GM19240 (cell line): Measurements from ENCODE around the gene TMEM225B.
A peak's percentile ranks its signal among the peaks of the same experiment; 100 is the strongest.
"Not testable (repeated sequence)": the region's sequence is repeated elsewhere in the genome, so short reads cannot be mapped to it uniquely, and the experiment has no call there.

Source experiments
- DNase-seq: peaks from one replicate; pipeline ENCODE4 v3.0.0; 2011; ENCODE audit warnings: low spot score; ENCODE audit not compliant: insufficient read length

Gene TMEM225B

GRCh38 chr7:99597762-99598501 is at the start of gene TMEM225B:
TSS of gene TMEM225B (plus strand) at chr7:99598267. CDS start at chr7:99604389, 6,122 bp downstream.
- no peak for DNase-seq

- DNase-seq = not testable (repeated sequence)
These were observed 48.5 kb upstream of the TMEM225B start for GRCh38 chr7:99549545-99549944.

- DNase-seq = no peak
These were observed 46.7 kb upstream of the TMEM225B start for GRCh38 chr7:99551334-99551733.

GRCh38 chr7:99551767-99552463 is 46.2 kb upstream of the TMEM225B start, which contains the start of gene FAM200A:
TSS of gene FAM200A (minus strand) at chr7:99552114. CDS start at chr7:99548407, 3,707 bp downstream.
- DNase-seq = peak; percentile 89

GRCh38 chr7:99553039-99553438 is 45.0 kb upstream of the TMEM225B start:
- DNase-seq = no peak

- DNase-seq = no peak
These were observed 43.1 kb upstream of the TMEM225B start for GRCh38 chr7:99554939-99555338.

- no peak for DNase-seq
These were observed 40.9 kb upstream of the TMEM225B start for GRCh38 chr7:99557196-99557607.

GRCh38 chr7:99557940-99558305 is 40.1 kb upstream of the TMEM225B start:
- DNase-seq = no peak

GRCh38 chr7:99558306-99559174 is 39.5 kb upstream of the TMEM225B start, which contains the start of gene ZNF655:
TSS of gene ZNF655 (plus strand) at chr7:99558642. CDS start at chr7:99560560, 1,918 bp downstream.
- peak; percentile 85 for DNase-seq

GRCh38 chr7:99559175-99559915 is 38.7 kb upstream of the TMEM225B start:
- no peak for DNase-seq

GRCh38 chr7:99560834-99561736 is 37.0 kb upstream of the TMEM225B start:
- DNase-seq = no peak

GRCh38 chr7:99561737-99562051 is 36.4 kb upstream of the TMEM225B start:
- DNase-seq = no peak

- no peak for DNase-seq
These were observed 35.8 kb upstream of the TMEM225B start for GRCh38 chr7:99562114-99562784.

- DNase-seq = no peak
These were observed 35.2 kb upstream of the TMEM225B start for GRCh38 chr7:99562832-99563231.

GRCh38 chr7:99563650-99564049 is 34.4 kb upstream of the TMEM225B start:
- no peak for DNase-seq

- DNase-seq = not testable (repeated sequence)
These were observed 29.3 kb upstream of the TMEM225B start for GRCh38 chr7:99568770-99569169.

GRCh38 chr7:99571768-99572167 is 26.3 kb upstream of the TMEM225B start:
- DNase-seq = no peak

- no peak for DNase-seq
These were observed 24.8 kb upstream of the TMEM225B start for GRCh38 chr7:99573257-99573656.

GRCh38 chr7:99576251-99576650 is 21.8 kb upstream of the TMEM225B start:
- no peak for DNase-seq
